Testis (tissue), 2 donors: ENCODE results near the gene ARHGAP40.

Experiments
- CTCF ChIP-seq, 3 experiments: fragments of 450-650 bp in 2 of 3; fragments of 200-600 bp in 1 of 3; sonication (generic) in 1 of 3; IDR thresholded peaks; one replicate each; pipeline ENCODE4 v1.5.1; 2016 to 2019; ENCODE audit warnings: antibody characterized with exemption in 3 of 3, mild to moderate bottlenecking in 2 of 3, moderate library complexity in 1 of 3
- POLR2A ChIP-seq: fragments of 450-650 bp; IDR thresholded peaks from one replicate; pipeline ENCODE4 v1.6.1; 2017; ENCODE audit warnings: antibody characterized with exemption, mild to moderate bottlenecking, moderate library complexity

- TF ChIP-seq CTCF (IDR thresholded peaks at IDR 0.05): no peak
- no peak for TF ChIP-seq POLR2A
Measured at GRCh38 chr20:38558596-38559360, 42.8 kb upstream of the ARHGAP40 start.
